GM23338 (cell line): ENCODE measurements around the gene UCN.
"Not testable (repeated sequence)": the region's sequence is repeated elsewhere in the genome, so short reads cannot be mapped to it uniquely, and the experiment has no call there.

Experiments used
- CREB1 ChIP-seq: fragments of 250-450 bp; sonication (Bioruptor Pico); IDR thresholded peaks from 2 replicates; pipeline ENCODE4 v1.5.0; 2020; ENCODE audit warnings: low read depth, mild to moderate bottlenecking, moderate library complexity
- CTCF ChIP-seq, 2 experiments: fragments of 200-600 bp in 1 of 2; sonication (generic) in 1 of 2; conservative IDR thresholded peaks; 2 replicates each; pipeline versions ENCODE4 v1.5.1 to v1.6.1; 2016 to 2017; ENCODE audit warnings: antibody characterized with exemption in 2 of 2, low read depth in 2 of 2, mild to moderate bottlenecking in 2 of 2, moderate library complexity in 1 of 2
- ETS1 ChIP-seq: IDR thresholded peaks from 2 replicates; pipeline ENCODE4 v1.6.1; 2016; ENCODE audit warnings: antibody characterized with exemption
- EZH2 ChIP-seq: fragments of 200-600 bp; sonication (generic); IDR thresholded peaks from one replicate; pipeline ENCODE4 v1.8.0; 2017; ENCODE audit warnings: antibody characterized with exemption, mild to moderate bottlenecking, low read depth; ENCODE audit not compliant: unreplicated experiment
- EZH2phosphoT487 ChIP-seq: fragments of 200-600 bp; sonication (generic); IDR thresholded peaks from one replicate; pipeline ENCODE4 v1.8.1; 2018; ENCODE audit warnings: antibody characterized with exemption; ENCODE audit not compliant: unreplicated experiment
- JUNB ChIP-seq: IDR thresholded peaks from one replicate; pipeline ENCODE4 v1.6.1; 2016; ENCODE audit warnings: antibody characterized with exemption; ENCODE audit not compliant: unreplicated experiment
- NANOG ChIP-seq: IDR thresholded peaks from 2 replicates; pipeline ENCODE4 v1.6.1; 2016; ENCODE audit warnings: antibody characterized with exemption, borderline replicate concordance
- POLR2AphosphoS5 ChIP-seq: IDR thresholded peaks from 2 replicates; pipeline ENCODE4 v1.6.1; 2016; ENCODE audit warnings: antibody characterized with exemption, low read depth
- REST ChIP-seq: IDR thresholded peaks from one replicate; pipeline ENCODE4 v1.6.1; 2018; ENCODE audit warnings: antibody characterized with exemption; ENCODE audit not compliant: unreplicated experiment
- STAT1 ChIP-seq: IDR thresholded peaks from one replicate; pipeline ENCODE4 v1.6.1; 2016; ENCODE audit warnings: antibody characterized with exemption; ENCODE audit not compliant: unreplicated experiment

- TF ChIP-seq CTCF (conservative IDR thresholded peaks at IDR 0.05; ENCODE audit: low read depth in 2 of 2); EZH2; JUNB; POLR2AphosphoS5; STAT1; NANOG; ETS1; EZH2phosphoT487; CREB1 (CRISPR knock-in tag); REST: not testable (repeated sequence)
Measured at GRCh38 chr2:27319839-27320238, 11.6 kb upstream of the UCN start.
